ENCODE results near the gene PPIA.
"Not testable (repeated sequence)": the region's sequence is repeated elsewhere in the genome, so short reads cannot be mapped to it uniquely, and the experiment has no call there.

PPIA gene

DNA sequence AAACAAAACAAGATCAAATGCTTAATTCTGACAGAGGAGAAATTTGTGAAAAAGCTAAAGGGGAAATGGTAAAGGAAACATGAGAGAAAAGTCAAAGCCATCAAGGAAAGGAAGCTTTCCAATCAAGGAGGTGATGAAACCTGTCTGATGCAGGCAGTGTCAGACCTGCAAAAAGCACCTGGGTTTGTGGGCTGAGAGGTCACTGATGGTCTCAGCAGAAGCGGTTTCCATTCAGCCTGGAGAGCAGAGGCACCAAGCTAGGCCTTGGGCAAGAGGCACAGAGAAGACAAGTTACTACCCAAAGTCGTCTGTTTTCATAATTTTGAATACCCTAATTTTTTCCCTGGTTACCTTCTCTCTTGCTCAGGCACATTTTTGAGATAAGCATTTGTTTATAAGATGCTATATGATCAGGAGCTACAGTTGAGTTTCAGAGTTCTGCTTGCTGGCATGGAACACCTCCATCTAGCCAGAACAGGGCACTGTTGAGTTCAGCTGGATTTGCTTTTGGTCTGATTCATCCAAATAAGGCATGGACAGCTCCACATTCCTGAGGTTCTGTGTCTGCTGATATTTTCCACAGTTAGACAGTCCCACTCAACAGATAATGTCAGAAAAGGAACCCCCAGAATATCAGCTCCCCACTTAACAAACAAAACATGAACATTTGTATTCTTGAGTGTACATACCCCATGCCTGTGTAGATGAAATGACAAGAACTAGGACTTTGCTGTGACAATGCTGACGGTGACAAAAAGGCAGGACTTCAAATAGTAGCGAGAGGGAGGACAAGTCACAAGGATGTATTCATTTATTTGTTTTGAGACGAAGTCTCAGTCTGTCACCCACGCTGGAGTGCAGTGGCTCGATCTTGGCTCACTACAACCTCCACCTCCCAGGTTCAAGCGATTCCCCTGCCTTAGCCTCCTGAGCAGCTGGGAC is 4.9 kb upstream of the PPIA start:
- DNase-seq = no peak

- DNase-seq = no peak
These were observed 2.6 kb upstream of the PPIA start for GRCh38 chr7:44793919-44794318.

DNA sequence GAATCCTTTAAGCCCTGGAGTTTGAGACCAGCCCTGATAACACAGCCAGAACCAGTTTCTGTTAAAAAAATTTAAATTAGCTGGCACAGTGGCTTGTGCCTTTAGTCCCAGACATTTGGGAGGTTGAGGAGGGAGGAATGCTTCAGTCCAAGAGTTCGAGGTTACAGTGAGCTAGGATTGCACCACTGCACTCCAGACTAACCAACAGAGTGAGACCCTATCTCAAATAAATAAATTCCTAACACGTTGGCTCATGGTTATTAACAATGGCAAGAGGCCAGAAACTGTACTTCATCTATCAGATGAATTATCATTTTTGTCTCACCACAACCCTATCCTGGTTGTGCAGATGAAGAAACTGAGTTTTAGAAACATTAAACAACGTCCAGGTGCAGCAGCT is 2.1 kb upstream of the PPIA start:
- DNase-seq = no peak

DNA sequence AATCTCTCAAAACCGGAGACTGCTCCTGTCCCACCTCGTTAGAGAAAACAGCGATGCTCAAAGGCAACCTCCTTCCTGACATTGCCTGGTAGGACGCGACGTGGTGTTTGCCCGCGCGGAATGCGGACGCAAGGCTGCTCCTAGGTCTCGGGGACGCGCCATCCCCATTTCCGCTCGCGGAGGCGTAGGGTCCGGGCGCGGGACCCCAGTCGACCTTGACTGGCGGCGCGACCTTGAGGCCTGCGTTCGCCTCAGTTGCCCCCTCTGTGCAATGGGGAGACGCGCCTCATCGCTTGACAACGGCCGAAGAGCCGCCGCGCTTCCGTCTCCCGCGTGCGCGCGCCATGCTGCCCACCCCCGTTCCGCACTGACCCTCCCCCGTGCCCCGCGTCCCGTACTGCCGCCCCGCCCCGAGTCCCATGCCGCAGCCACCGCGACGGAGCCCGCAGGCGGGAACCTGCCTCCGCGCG is 412 bp upstream of the PPIA start:
- no peak for DNase-seq

- peak; percentile 90 for DNase-seq
These were observed 1.1 kb downstream of the PPIA start for GRCh38 chr7:44797329-44798258.

DNA sequence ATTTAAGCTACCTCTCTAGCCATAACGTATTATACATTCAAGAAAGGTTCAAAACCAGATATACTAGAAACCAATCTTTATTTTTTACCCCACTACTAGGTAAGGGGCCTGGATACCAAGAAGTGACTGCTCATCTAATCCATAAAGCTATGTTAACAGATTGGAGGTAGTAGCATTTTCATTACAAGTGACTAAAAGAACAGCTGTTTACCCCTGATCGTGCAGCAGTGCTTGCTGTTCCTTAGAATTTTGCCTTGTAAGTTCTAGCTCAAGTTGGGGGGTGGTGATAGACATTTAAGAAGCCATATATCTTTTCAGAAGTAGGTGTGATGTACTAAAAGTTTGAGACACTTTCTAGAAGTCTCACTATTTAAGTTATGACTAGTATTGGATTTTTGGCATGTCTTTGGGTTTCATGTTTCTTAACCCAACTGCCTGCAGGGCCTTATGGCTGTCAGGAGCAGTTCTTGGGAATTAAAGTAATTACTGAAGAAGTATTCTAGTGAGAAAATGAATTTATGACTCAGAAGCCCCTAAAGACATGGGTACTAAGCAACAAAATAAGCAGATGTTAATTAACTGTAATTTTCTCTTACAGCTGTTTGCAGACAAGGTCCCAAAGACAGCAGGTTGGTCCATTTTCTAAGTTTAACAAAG is 2.3 kb downstream of the PPIA start:
- DNase-seq = no peak

GRCh38 chr7:44799939-44800338 is 3.5 kb downstream of the PPIA start:
- no peak for DNase-seq

GRCh38 chr7:44801890-44802289 is 5.4 kb downstream of the PPIA start:
- no peak for DNase-seq

- DNase-seq = no peak
These were observed 6.0 kb downstream of the PPIA start for GRCh38 chr7:44802418-44803025.

- not testable (repeated sequence) for DNase-seq
These were observed 7.5 kb downstream of the PPIA start for GRCh38 chr7:44803828-44804519.

GRCh38 chr7:44805950-44806349 is 9.5 kb downstream of the PPIA start:
- no peak for DNase-seq

DNA sequence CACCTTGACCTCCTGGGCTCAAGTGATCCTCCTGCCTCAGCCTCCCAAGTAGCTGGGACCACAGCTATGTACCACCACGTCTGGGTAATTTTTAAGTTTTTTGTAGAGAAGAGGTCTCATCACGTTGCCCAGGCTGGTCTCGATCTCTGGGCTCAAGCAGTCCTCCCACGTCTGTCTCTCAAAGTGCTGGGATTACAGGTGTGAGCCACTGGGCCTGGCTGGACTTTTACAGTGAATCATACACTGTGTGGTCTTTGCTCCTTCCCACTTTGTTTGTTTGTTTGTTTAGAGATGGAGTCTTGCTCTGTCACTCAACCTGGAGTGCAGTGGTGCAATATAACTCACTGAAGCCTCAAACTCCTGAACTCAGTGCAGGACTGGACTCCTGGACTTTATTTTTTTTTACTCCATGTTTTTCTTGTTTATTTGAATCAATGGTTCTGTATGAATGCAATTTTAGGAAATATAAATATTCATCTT is 12.5 kb downstream of the PPIA start:
- DNase-seq = no peak

DNA sequence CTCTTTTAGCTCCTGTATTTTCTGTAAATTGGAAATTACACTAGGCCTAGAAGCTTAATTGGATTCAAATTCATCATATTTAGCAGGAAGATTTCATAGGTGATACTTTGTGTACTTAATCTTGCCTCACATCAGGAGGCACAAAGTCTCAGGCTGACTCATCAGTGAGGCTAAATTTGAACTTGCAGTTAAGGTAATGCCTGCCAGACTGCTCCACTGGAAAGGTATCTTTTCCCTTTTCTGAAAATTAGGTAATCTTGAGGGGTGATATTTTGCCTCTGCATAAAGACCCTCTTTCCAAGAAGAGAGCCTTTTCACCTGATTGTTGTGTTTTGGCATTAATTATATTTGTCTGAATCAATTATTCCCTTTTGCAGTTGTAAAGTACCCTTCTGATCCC is 14.6 kb downstream of the PPIA start:
- DNase-seq = no peak

DNA sequence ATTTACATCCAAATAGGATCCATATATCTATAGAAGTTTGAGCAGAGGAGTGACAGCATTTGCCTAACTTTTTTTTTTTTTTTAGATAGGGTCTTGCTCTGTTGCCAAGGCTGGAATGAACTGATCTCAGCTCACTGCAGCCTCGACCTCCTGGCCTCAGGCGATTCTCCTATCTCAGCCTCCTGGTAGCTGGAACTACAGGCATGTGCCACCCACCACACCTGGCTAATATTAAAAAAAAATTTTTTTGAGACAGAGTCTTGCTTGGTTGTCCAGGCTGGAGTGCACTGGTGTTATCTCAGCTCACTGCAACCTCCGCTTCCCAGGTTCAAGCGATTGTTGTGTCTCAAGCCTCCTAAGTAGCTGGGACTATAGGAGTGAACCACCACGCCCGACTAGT is 15.1 kb downstream of the PPIA start:
- DNase-seq = no peak

- no peak for DNase-seq
These were observed 18.4 kb downstream of the PPIA start for GRCh38 chr7:44814919-44815318.

GRCh38 chr7:44819292-44819691 is 22.8 kb downstream of the PPIA start:
- DNase-seq = no peak

- no peak for DNase-seq
These were observed 26.8 kb downstream of the PPIA start for GRCh38 chr7:44823255-44823781.

DNA sequence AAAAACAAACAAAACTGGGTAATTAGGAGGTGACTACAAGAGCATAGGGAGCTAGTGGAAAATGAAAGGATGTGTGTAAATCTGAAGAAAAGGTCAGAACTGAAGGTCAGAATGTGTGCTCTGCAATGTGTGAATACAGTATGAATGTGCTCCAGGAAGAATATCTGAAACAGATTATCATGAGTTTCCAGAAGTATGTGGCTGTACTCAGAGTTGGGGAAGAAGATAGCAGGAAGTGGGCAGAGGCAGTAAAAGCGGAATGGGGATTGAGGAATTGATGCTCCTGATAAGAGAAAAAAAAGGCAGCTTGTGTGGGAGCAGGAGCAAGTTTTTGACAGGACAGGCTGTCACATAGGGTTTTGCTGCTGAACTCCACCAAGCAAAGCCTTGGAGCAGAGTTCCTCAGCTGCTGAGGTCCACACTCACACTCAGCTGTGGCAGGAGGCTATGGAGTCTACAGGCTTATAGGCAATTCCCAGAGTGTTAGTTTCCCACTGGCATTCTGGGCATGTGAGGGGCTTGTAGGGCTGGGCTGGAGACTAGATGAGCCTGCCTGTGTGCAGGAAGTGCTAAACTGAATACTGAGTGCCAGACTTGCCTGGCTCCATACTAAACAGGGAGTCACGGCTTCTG is 28.5 kb downstream of the PPIA start:
- no peak for DNase-seq

GRCh38 chr7:44827567-44827966 is 31.1 kb downstream of the PPIA start:
- DNase-seq = no peak

DNA sequence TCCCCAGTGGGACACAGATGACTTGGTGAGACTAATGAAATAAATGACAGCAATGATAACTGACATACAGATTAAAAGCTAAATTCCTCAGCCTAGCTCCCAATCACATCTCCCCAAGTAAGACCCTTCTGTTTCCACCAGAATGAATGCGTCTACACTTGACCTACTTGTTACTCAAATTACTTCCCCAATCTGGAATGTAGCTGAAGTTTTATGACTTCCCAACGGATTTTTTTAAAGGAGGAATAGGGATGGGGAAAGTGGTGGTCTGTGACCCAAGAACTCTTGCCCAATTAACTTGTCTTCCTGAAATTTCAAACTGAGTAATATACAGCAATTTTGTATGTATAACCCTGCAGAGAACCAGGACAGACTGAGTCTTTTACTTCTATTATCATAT is 42.3 kb downstream of the PPIA start:
- DNase-seq = no peak

GRCh38 chr7:44842675-44843074 is 46.2 kb downstream of the PPIA start:
- not testable (repeated sequence) for DNase-seq
